Epithelial cell of proximal tubule (primary cell): Measurements from ENCODE around the gene DOCK8. TPM values are rescaled to one million over a fixed set of nuclear protein-coding genes. Genes with fewer than 3 reads are reported as not detected.

Source experiments
- DNase-seq: peaks from one replicate; pipeline ENCODE4 v3.0.0-alpha.2; 2011; ENCODE audit warnings: low read depth
- H3K4me3 ChIP-seq: 2 replicates; pipeline ENCODE4 v1.5.1; 2011; ENCODE audit warnings: low read depth, mild to moderate bottlenecking, low read length
- CTCF ChIP-seq: conservative IDR thresholded peaks from 2 replicates; pipeline ENCODE4 v1.5.1; 2012; ENCODE audit warnings: low read depth, mild to moderate bottlenecking, low read length
- total RNA-seq: library from RNA; depleted of rRNA; stranded (reverse); fragments of >200 nt; gene quantifications from 2 replicates; pipeline ENCODE4 v1.2.3, GENCODE V29; 2015

The DOCK8 gene
- total RNA-seq, 1 donor from 2014 or later: 0.92 TPM

GRCh38 chr9:351916-352315 lies 137.3 kb downstream of the DOCK8 start:
- DNase-seq: no peak
- TF ChIP-seq CTCF: no peak
- no peak overlapping the region for H3K4me3 ChIP-seq

- no peak overlapping the region for H3K4me3 ChIP-seq
- no peak for DNase-seq
Measured at GRCh38 chr9:353077-353476, 138.4 kb downstream of the DOCK8 start.

GRCh38 chr9:354453-354852 lies 139.8 kb downstream of the DOCK8 start:
- TF ChIP-seq CTCF: no peak
- DNase-seq: no peak
- H3K4me3 ChIP-seq: no peak overlapping the region

More at GRCh38 chr9:353077-353476, 138.4 kb downstream of the DOCK8 start:
- TF ChIP-seq CTCF: no peak

GRCh38 chr9:357560-357959 lies 142.9 kb downstream of the DOCK8 start:
- no peak overlapping the region for H3K4me3 ChIP-seq
- no peak for TF ChIP-seq CTCF
- no peak for DNase-seq

- no peak overlapping the region for H3K4me3 ChIP-seq
- no peak for TF ChIP-seq CTCF
- DNase-seq: no peak
Measured at GRCh38 chr9:362561-363273, 148.1 kb downstream of the DOCK8 start.

GRCh38 chr9:363274-363612 lies 148.6 kb downstream of the DOCK8 start:
- no peak for TF ChIP-seq CTCF
- no peak overlapping the region for H3K4me3 ChIP-seq
- DNase-seq: no peak

GRCh38 chr9:365436-365835 lies 150.8 kb downstream of the DOCK8 start:
- DNase-seq: no peak
- no peak for TF ChIP-seq CTCF
- no peak overlapping the region for H3K4me3 ChIP-seq
